Activated T-cell treated with anti-CD3 and anti-CD28 coated beads, Interleukin-2, amount 50 U/mL, for 4 hours (primary cell): ENCODE measurements around the gene SIX6. TPM values are rescaled to one million over a fixed set of nuclear protein-coding genes. Genes with fewer than 3 reads are reported as not detected.
"Not testable (repeated sequence)": the region's sequence is repeated elsewhere in the genome, so short reads cannot be mapped to it uniquely, and the experiment has no call there.

Experiments
- ATAC-seq, 2 donors: fragments of 200-7000 bp; cut with Tn5 transposase; one replicate each; pipeline ENCODE4 v1.10.0; 2021
- DNase-seq: peaks from one replicate; pipeline ENCODE4 v3.0.0-alpha.2; 2020
- H3K27me3 Mint-ChIP-seq: one replicate; pipeline ENCODE4 v1.8.0; 2021; ENCODE audit warnings: low read depth, mixed read lengths
- H3K36me3 Mint-ChIP-seq: one replicate; pipeline ENCODE4 v1.8.0; 2022; ENCODE audit warnings: mixed read lengths; ENCODE audit not compliant: insufficient read depth
- H3K4me1 Mint-ChIP-seq: one replicate; pipeline ENCODE4 v1.8.0; 2021; ENCODE audit warnings: low read depth, mixed read lengths
- H3K4me3 Mint-ChIP-seq: one replicate; pipeline ENCODE4 v1.8.0; 2021; ENCODE audit warnings: mild to moderate bottlenecking, moderate library complexity, mixed read lengths
- H3K9me3 Mint-ChIP-seq: one replicate; pipeline ENCODE4 v1.8.0; 2021; ENCODE audit warnings: mixed read lengths
- total RNA-seq, 3 donors: library from RNA; stranded (reverse); gene quantifications; one replicate each; pipeline ENCODE4 v1.2.1, GENCODE V29; 2021

SIX6 gene
- total RNA-seq: not detected

GRCh38 chr14:60508707-60509437, at the start of gene SIX6:
SIX6 (plus strand) TSS chr14:60509146; CDS start chr14:60509399, 253 bp downstream.
- H3K4me1 Mint-ChIP-seq: peaks cover 15% of the 10 kb centered on the region
- DNase-seq (no peak), ATAC-seq (peak; percentile 29 to 32)
- H3K4me3 Mint-ChIP-seq: no peak within 1 kb of the TSS
- peaks cover 81% of the 10 kb centered on the region for H3K27me3 Mint-ChIP-seq
- no peaks in the 10 kb centered on the region for H3K36me3 Mint-ChIP-seq
- H3K9me3 Mint-ChIP-seq: no peaks in the 10 kb centered on the region

DNA sequence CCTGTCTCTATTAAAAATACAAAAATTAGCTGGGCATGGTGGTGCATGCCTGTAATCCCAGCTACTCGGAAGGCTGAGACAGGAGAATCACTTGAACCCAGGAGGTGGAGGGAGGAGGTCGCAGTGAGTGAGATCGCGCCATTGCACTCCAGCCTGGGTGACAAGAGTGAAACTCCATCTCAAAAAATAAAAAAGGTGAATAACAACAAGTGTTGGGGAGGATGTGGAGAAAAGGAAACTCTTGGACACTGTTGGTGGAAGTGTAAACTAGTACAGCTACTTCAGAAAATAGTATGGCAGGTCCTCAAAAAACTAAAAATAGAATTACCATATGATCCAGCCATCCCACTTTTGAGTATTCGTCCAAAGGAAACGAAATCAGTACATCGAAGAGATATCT, 28.7 kb upstream of the SIX6 start:
- DNase-seq, H3K36me3 Mint-ChIP-seq, ATAC-seq, H3K4me3 Mint-ChIP-seq, H3K4me1 Mint-ChIP-seq: not testable (repeated sequence)
- Mint-ChIP-seq H3K27me3 (peaks cover 27% of the 10 kb centered on the region), H3K9me3 (peaks cover 17% of the 10 kb centered on the region)

DNA sequence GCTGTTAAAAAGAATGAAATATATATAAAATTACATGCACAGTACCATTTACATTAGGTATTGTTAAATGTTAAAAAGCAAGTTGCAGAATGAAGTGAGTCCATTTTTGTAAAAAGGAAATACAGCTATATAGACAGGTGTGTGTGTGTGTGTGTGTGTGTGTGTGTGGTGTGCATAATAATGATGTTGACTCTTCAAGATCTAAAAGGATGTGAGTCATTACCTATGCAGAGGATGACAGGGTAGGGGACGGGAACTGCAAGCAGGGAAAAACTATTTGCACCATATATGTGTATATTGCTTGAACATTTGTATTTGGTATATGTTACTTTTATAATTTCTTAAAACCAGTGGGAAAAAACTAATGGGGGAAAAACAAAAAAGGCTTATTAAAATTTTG, 26.2 kb upstream of the SIX6 start:
- DNase-seq (no peak), ATAC-seq (no peak)
- Mint-ChIP-seq H3K36me3 (no peaks in the 10 kb centered on the region), H3K27me3 (peaks cover 24% of the 10 kb centered on the region), H3K4me1 (no peaks in the 10 kb centered on the region), H3K4me3 (no peak overlapping the region), H3K9me3 (peaks cover 17% of the 10 kb centered on the region)

DNA sequence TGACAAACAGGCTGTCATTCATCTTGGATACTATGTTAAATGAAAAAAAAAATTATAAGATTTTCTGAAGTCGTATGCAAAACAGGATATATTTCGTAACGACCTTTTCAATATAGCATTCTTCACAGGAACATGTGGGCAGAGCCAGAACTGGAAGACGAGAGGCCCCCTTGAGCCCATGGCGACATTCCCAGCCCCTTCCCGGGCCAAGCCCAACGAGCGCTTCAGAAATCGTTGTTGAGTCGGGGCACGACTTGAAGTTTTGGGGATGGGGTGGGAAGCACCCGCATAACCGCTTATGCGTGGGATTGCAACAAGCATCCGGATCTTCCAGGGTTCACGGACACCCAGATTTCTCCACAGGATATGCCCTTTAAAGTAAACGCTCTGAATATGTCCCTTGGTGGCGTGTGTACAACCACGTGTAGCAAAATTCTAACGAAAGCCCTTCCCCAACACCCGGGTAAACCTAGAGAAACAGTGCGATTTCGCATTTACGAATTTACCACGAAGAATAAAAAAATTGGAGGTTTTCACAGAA, 23.8 kb upstream of the SIX6 start:
- ATAC-seq (no peak), DNase-seq (no peak)
- peaks cover 12% of the 10 kb centered on the region for H3K9me3 Mint-ChIP-seq
- H3K36me3 Mint-ChIP-seq: no peaks in the 10 kb centered on the region
- H3K4me3 Mint-ChIP-seq: no peak overlapping the region
- peaks cover 18% of the 10 kb centered on the region for H3K27me3 Mint-ChIP-seq
- no peaks in the 10 kb centered on the region for H3K4me1 Mint-ChIP-seq

DNA sequence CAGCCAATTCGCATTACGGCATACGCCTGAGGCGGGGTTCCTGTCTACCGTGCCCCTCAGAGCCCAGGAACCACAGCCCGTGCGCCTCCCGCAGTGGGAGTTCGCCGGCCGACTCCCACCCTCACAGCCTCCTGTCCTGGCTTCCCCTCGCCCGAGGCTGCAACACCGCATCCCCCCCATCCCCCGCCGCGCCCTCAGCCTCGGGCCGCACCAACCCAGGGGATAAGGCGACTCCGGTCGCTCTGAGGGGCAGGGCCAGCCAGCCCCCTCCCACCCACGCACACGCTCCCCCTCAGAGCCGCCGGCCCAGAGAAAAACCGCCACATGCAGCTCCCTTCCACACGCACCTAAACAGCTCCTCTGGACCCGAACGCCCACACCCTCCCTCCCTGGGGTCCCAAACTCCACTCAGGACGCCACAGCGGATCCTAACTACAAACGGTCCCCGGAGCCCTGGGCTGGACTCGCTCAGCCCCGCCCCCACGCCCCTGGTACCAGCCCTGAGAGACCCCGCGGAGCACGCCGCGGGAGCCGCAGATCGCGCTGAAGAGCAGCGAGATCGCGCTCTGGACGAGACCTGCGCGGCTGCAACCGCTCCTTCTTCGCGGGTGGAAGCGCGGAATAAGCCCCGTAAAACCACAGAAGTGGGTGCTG, 23.2 kb upstream of the SIX6 start, which contains the start of gene C14orf39:
Gene C14orf39 (minus strand): TSS at position 466 of the 654 bp plus-strand sequence. CDS start 985 bp downstream, outside the sequence.
- H3K9me3 Mint-ChIP-seq: peaks cover 6% of the 10 kb centered on the region
- no peaks in the 10 kb centered on the region for H3K4me1 Mint-ChIP-seq
- no peak within 1 kb of the TSS for H3K4me3 Mint-ChIP-seq
- H3K36me3 Mint-ChIP-seq: no peaks in the 10 kb centered on the region
- ATAC-seq: peak; percentile 38 to 63
- peaks cover 14% of the 10 kb centered on the region for H3K27me3 Mint-ChIP-seq
- DNase-seq: no peak

- no peak overlapping the region for H3K4me3 Mint-ChIP-seq
- no peaks in the 10 kb centered on the region for H3K4me1 Mint-ChIP-seq
- H3K36me3 Mint-ChIP-seq: no peaks in the 10 kb centered on the region
- no peaks in the 10 kb centered on the region for H3K9me3 Mint-ChIP-seq
- H3K27me3 Mint-ChIP-seq: peaks cover 13% of the 10 kb centered on the region
- ATAC-seq: no peak
- no peak for DNase-seq
Observed at GRCh38 chr14:60487211-60487610, 21.7 kb upstream of the SIX6 start.

- H3K36me3 Mint-ChIP-seq: no peaks in the 10 kb centered on the region
- DNase-seq (no peak), ATAC-seq (no peak)
- no peak overlapping the region for H3K4me3 Mint-ChIP-seq
- H3K4me1 Mint-ChIP-seq: no peaks in the 10 kb centered on the region
- H3K27me3 Mint-ChIP-seq: peaks cover 11% of the 10 kb centered on the region
- H3K9me3 Mint-ChIP-seq: no peaks in the 10 kb centered on the region
Observed at GRCh38 chr14:60488175-60488574, 20.8 kb upstream of the SIX6 start.

- Mint-ChIP-seq H3K36me3 (no peaks in the 10 kb centered on the region), H3K4me3 (no peak overlapping the region), H3K9me3 (no peaks in the 10 kb centered on the region), H3K27me3 (peaks cover 11% of the 10 kb centered on the region), H3K4me1 (no peaks in the 10 kb centered on the region)
- ATAC-seq (no peak), DNase-seq (no peak)
Observed at GRCh38 chr14:60490270-60490669, 18.7 kb upstream of the SIX6 start.

GRCh38 chr14:60495946-60496345, 13.0 kb upstream of the SIX6 start:
- no peak for ATAC-seq
- Mint-ChIP-seq H3K4me3 (no peak overlapping the region), H3K4me1 (no peaks in the 10 kb centered on the region), H3K27me3 (peaks cover 31% of the 10 kb centered on the region), H3K9me3 (no peaks in the 10 kb centered on the region), H3K36me3 (no peaks in the 10 kb centered on the region)
- no peak for DNase-seq

- no peaks in the 10 kb centered on the region for H3K9me3 Mint-ChIP-seq
- ATAC-seq: no peak
- H3K4me1 Mint-ChIP-seq: peaks cover 2% of the 10 kb centered on the region
- no peak overlapping the region for H3K4me3 Mint-ChIP-seq
- H3K27me3 Mint-ChIP-seq: peaks cover 75% of the 10 kb centered on the region
- no peaks in the 10 kb centered on the region for H3K36me3 Mint-ChIP-seq
- DNase-seq: no peak
Observed at GRCh38 chr14:60502541-60502940, 6.4 kb upstream of the SIX6 start.

DNA sequence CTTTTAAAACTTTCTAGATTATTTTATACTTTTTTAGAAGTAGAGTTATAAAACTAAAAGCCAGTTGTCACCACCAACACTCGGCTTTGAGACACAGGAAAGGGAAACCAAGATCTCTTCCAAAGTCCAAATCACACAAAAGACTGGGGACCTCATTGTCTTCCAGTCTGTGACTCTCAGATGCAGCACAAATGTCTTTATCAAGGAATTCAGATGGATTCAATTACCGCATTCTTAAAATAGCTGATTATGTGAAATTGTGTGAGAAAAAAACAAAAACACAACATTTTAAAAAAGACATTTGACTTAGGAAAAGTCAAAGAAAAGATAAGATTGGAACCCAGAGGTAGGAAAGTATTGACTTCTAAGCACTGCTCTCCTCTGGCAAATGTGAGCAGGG, 3.5 kb upstream of the SIX6 start:
- peaks cover 82% of the 10 kb centered on the region for H3K27me3 Mint-ChIP-seq
- peaks cover 10% of the 10 kb centered on the region for H3K4me1 Mint-ChIP-seq
- no peak for DNase-seq
- no peaks in the 10 kb centered on the region for H3K9me3 Mint-ChIP-seq
- H3K36me3 Mint-ChIP-seq: no peaks in the 10 kb centered on the region
- no peak for ATAC-seq
- no peak overlapping the region for H3K4me3 Mint-ChIP-seq

DNA sequence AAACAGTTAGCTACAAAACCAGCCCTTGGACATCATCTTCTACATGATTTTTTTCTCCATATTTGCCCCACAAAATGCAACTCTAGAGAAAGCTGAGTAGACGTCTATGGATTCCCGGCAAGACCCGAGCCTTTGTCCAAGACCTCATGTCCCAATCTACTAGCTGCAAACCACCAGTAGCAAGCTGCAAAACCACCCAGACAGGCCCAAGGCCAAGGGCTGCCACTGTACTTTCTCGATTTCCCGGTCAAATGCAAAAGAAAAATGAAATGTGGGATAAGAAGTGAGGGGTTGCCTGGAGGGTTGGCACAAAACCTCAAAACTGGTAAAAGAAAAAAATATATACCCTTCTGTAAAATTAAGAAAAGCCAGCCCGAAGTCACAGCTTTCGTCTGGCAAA, 2.9 kb upstream of the SIX6 start:
- peaks cover 14% of the 10 kb centered on the region for H3K4me1 Mint-ChIP-seq
- H3K9me3 Mint-ChIP-seq: no peaks in the 10 kb centered on the region
- ATAC-seq: no peak
- H3K4me3 Mint-ChIP-seq: no peak overlapping the region
- H3K36me3 Mint-ChIP-seq: no peaks in the 10 kb centered on the region
- H3K27me3 Mint-ChIP-seq: peaks cover 82% of the 10 kb centered on the region
- no peak for DNase-seq

GRCh38 chr14:60506462-60506984, 2.4 kb upstream of the SIX6 start:
- no peak for ATAC-seq
- H3K27me3 Mint-ChIP-seq: peaks cover 81% of the 10 kb centered on the region
- no peak overlapping the region for H3K4me3 Mint-ChIP-seq
- H3K4me1 Mint-ChIP-seq: peaks cover 15% of the 10 kb centered on the region
- H3K9me3 Mint-ChIP-seq: no peaks in the 10 kb centered on the region
- no peak for DNase-seq
- no peaks in the 10 kb centered on the region for H3K36me3 Mint-ChIP-seq

DNA sequence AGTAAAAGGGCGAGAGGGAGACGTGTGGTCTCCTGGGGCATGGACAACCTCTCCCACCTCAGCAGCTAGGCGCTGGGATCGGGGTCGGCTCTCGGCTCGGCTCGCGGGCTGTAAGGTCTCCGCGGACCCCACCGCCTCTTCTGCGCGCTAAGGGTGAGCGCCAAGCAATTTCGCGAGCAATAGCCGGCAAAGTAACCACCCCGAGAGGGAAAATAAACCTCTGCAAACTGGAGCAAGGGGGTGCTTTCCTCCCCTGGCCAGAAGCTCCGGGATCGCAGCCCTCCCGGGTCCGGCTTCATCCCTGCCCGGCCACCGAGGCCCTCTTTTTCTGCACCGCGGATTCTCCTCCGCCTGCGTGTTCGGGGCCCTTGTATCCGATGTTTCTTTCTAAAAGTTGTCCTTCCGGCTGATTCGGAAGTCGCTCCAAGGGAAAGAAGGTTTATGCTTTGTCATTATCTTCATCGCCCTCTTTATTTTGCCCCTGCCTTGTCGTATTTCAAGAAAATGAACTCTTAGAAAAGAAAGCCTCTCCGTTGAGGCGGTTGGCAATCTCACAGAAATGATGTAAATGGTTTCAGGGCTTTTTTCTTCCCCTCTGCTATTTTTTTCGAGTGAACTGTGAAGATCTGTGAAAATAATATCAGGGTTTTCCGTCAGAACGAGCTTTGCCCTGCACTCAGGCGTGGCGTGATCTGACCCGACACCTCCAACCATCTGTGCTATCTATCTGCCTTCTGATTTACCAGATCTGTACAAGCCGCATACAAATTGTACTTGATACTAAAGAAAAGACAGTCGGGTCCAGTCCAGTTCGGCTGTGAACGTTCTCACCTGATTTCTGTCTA, 1.7 kb upstream of the SIX6 start:
- DNase-seq: no peak

More for the DNA sequence above, 1.7 kb upstream of the SIX6 start:
- no peak for ATAC-seq
- H3K27me3 Mint-ChIP-seq: peaks cover 82% of the 10 kb centered on the region
- peaks cover 15% of the 10 kb centered on the region for H3K4me1 Mint-ChIP-seq
- H3K4me3 Mint-ChIP-seq: no peak overlapping the region
- H3K9me3 Mint-ChIP-seq: no peaks in the 10 kb centered on the region
- H3K36me3 Mint-ChIP-seq: no peaks in the 10 kb centered on the region
